H1 (cell line): Measurements from ENCODE around the gene PPP1CB. TPM values are rescaled to one million over a fixed set of nuclear protein-coding genes. Genes with fewer than 3 reads are reported as not detected.

Source experiments
- CTCF ChIA-PET: fragments of 300-600 bp; sonication (Branson Sonifier 250); formaldehyde crosslinking; loops from one replicate; lab custom pipeline; 2021; ENCODE audit not compliant: partially characterized antibody; lab: Charles Lee
- POLR2A ChIA-PET: fragments of 300-600 bp; sonication (Branson Sonifier 250); formaldehyde crosslinking; loops from one replicate; lab custom pipeline; 2021; ENCODE audit warnings: inconsistent platforms; ENCODE audit not compliant: partially characterized antibody; lab: Charles Lee
- DNase-seq, 2 experiments: peaks; one replicate each; pipeline versions ENCODE4 v3.0.0 to v3.0.0-alpha.2; 2010 to 2022; ENCODE audit warnings: low spot score in 2 of 2, low read depth in 1 of 2, mixed read lengths in 1 of 2
- FAIRE-seq: peaks from 2 replicates; lab custom pipeline; 2011; peaks lifted over from hg19 to GRCh38; lab: Jason Lieb, UNC
- H2AFZ ChIP-seq: 2 replicates; pipeline ENCODE4 v1.8.1; 2012; ENCODE audit warnings: low read length, inconsistent platforms
- H2AK5ac ChIP-seq: 2 replicates; pipeline ENCODE4 v1.6.1; 2013; ENCODE audit warnings: low read depth, low read length
- H2BK120ac ChIP-seq: replicated peaks from 2 replicates; pipeline ENCODE3; 2013; ENCODE audit warnings: low read depth, low read length, inconsistent platforms
- H2BK12ac ChIP-seq: 2 replicates; pipeline ENCODE4 v1.6.1; 2013; ENCODE audit warnings: low read depth, low read length
- H2BK15ac ChIP-seq: 2 replicates; pipeline ENCODE4 v1.6.1; 2013; ENCODE audit warnings: low read length
- H2BK20ac ChIP-seq: 2 replicates; pipeline ENCODE4 v1.6.1; 2013; ENCODE audit warnings: low read length
- H2BK5ac ChIP-seq: 2 replicates; pipeline ENCODE4 v1.6.1; 2013; ENCODE audit warnings: low read depth, low read length
- H3K14ac ChIP-seq: 2 replicates; pipeline ENCODE4 v1.6.1; 2013; ENCODE audit warnings: inconsistent platforms; ENCODE audit not compliant: insufficient read length
- H3K18ac ChIP-seq: 2 replicates; pipeline ENCODE4 v1.6.1; 2013; ENCODE audit warnings: low read length; ENCODE audit errors: extremely low read depth
- H3K23ac ChIP-seq: 2 replicates; pipeline ENCODE4 v1.6.1; 2013; ENCODE audit warnings: inconsistent platforms; ENCODE audit not compliant: insufficient read length
- H3K23me2 ChIP-seq: 2 replicates; pipeline ENCODE4 v1.6.1; 2013; ENCODE audit warnings: low read depth, low read length
- H3K27ac ChIP-seq: 2 replicates; pipeline ENCODE4 v1.6.1; 2011; ENCODE audit warnings: low read depth, low read length, inconsistent platforms
- H3K27me3 ChIP-seq, 4 experiments: replicated peaks in 1 of 4; 1 replicate in 1 of 4; 2 replicates in 3 of 4; pipeline versions ENCODE4 v1.6.1 to v1.8.1; 2011 to 2013; ENCODE audit warnings: low read length in 3 of 4, mild to moderate bottlenecking in 3 of 4, inconsistent platforms in 2 of 4, mixed read lengths in 2 of 4, moderate library complexity in 1 of 4; ENCODE audit not compliant: control insufficient read depth in 3 of 4, insufficient read depth in 3 of 4; ENCODE audit errors: extremely low read depth in 1 of 4
- H3K36me3 ChIP-seq, 4 experiments: 2 replicates each; pipeline versions ENCODE4 v1.6.1 to v1.8.1; 2011 to 2013; ENCODE audit warnings: mild to moderate bottlenecking in 4 of 4, low read length in 3 of 4, moderate library complexity in 2 of 4, control low read depth in 1 of 4, inconsistent platforms in 1 of 4; ENCODE audit not compliant: insufficient read depth in 4 of 4, control insufficient read depth in 2 of 4
- H3K4ac ChIP-seq: replicated peaks from 2 replicates; pipeline ENCODE3; 2013; ENCODE audit warnings: low read length, low read depth, mixed read lengths, inconsistent platforms; ENCODE audit not compliant: insufficient read length
- H3K4me1 ChIP-seq, 4 experiments: replicated peaks in 1 of 4; 1 replicate in 1 of 4; 2 replicates in 3 of 4; pipeline versions ENCODE4 v1.6.1 to v1.8.1; 2011 to 2013; ENCODE audit warnings: low read length in 3 of 4, inconsistent platforms in 2 of 4, mixed read lengths in 1 of 4; ENCODE audit not compliant: insufficient read depth in 4 of 4, control insufficient read depth in 3 of 4
- H3K4me2 ChIP-seq, 2 experiments: 2 replicates each; pipeline versions ENCODE4 v1.6.1 to v1.8.1; 2011 to 2013; ENCODE audit warnings: low read depth in 2 of 2, low read length in 2 of 2, control low read depth in 1 of 2, inconsistent platforms in 1 of 2, mild to moderate bottlenecking in 1 of 2; ENCODE audit not compliant: insufficient read depth in 1 of 2
- H3K4me3 ChIP-seq, 4 experiments: fragments of 200-600, 300-600 bp in 1 of 4; sonication (generic), shearing (Covaris generic), sonication (Bioruptor Twin) in 1 of 4; 2 replicates each; pipeline versions ENCODE4 v1.5.1 to v1.8.1; 2011 to 2016; ENCODE audit warnings: low read length in 4 of 4, low read depth in 3 of 4, control low read depth in 2 of 4, inconsistent platforms in 2 of 4, mild to moderate bottlenecking in 2 of 4, mixed read lengths in 1 of 4, moderate library complexity in 1 of 4; ENCODE audit not compliant: insufficient read depth in 2 of 4; ENCODE audit errors: extremely low read depth in 1 of 4
- H3K56ac ChIP-seq: replicated peaks from 2 replicates; pipeline ENCODE3; 2013; ENCODE audit warnings: low read depth, mild to moderate bottlenecking, mixed read lengths, low read length, inconsistent platforms; ENCODE audit not compliant: insufficient read length
- H3K79me1 ChIP-seq: 2 replicates; pipeline ENCODE4 v1.6.1; 2013; ENCODE audit warnings: low read depth, low read length, control low read depth
- H3K79me2 ChIP-seq, 2 experiments: 2 replicates each; pipeline versions ENCODE4 v1.6.1 to v1.8.1; 2012 to 2013; ENCODE audit warnings: low read length in 2 of 2, mild to moderate bottlenecking in 2 of 2, inconsistent platforms in 1 of 2; ENCODE audit not compliant: insufficient read depth in 2 of 2, control insufficient read depth in 1 of 2
- H3K9ac ChIP-seq, 4 experiments: replicated peaks in 1 of 4; 1 replicate in 1 of 4; 2 replicates in 3 of 4; pipeline versions ENCODE4 v1.6.1 to v1.8.1; 2011 to 2013; ENCODE audit warnings: low read depth in 3 of 4, low read length in 3 of 4, control low read depth in 2 of 4, mild to moderate bottlenecking in 2 of 4, moderate library complexity in 2 of 4, inconsistent platforms in 1 of 4; ENCODE audit errors: extremely low read depth in 1 of 4
- H3K9me3 ChIP-seq, 2 experiments: 2 replicates each; pipeline versions ENCODE4 v1.6.1 to v1.8.1; 2012 to 2013; ENCODE audit warnings: mild to moderate bottlenecking in 2 of 2, moderate library complexity in 2 of 2, control low read depth in 1 of 2, inconsistent platforms in 1 of 2, low read depth in 1 of 2, low read length in 1 of 2, mixed read lengths in 1 of 2; ENCODE audit not compliant: insufficient read depth in 2 of 2
- H4K20me1 ChIP-seq, 2 experiments: replicated peaks in 1 of 2; 2 replicates each; pipeline versions ENCODE3 to v1.8.1; 2011 to 2013; ENCODE audit warnings: inconsistent platforms in 2 of 2, low read length in 2 of 2, mild to moderate bottlenecking in 1 of 2; ENCODE audit not compliant: insufficient read depth in 2 of 2, control insufficient read depth in 1 of 2
- H4K5ac ChIP-seq: 2 replicates; pipeline ENCODE4 v1.6.1; 2013; ENCODE audit warnings: low read length, low read depth, mixed read lengths, inconsistent platforms; ENCODE audit not compliant: insufficient read length
- H4K8ac ChIP-seq: 2 replicates; pipeline ENCODE4 v1.8.0; 2013; ENCODE audit warnings: mild to moderate bottlenecking, moderate library complexity, low read length, inconsistent platforms; ENCODE audit not compliant: insufficient read depth; ENCODE audit errors: extremely low read depth
- H4K91ac ChIP-seq: replicated peaks from 2 replicates; pipeline ENCODE3; 2013; ENCODE audit warnings: low read length, mixed read lengths, inconsistent platforms; ENCODE audit not compliant: insufficient read length
- ASH2L ChIP-seq: fragments of 200-600, 300-600 bp; sonication (generic); IDR thresholded peaks from one replicate; pipeline ENCODE4 v1.7.1; 2017; ENCODE audit warnings: low read length
- BCL11A ChIP-seq, 2 experiments: IDR thresholded peaks; one replicate each; pipeline ENCODE4 v1.6.1; 2011; ENCODE audit warnings: low read depth in 2 of 2, low read length in 2 of 2, mild to moderate bottlenecking in 2 of 2
- CTBP2 ChIP-seq: IDR thresholded peaks from 2 replicates; pipeline ENCODE4 v1.7.0; 2011; ENCODE audit warnings: borderline replicate concordance, mild to moderate bottlenecking, moderate library complexity, mixed read lengths, low read length; ENCODE audit not compliant: insufficient read depth, insufficient read length
- EZH2 ChIP-seq: fragments of 200-600 bp; sonication (generic); IDR thresholded peaks from 2 replicates; pipeline ENCODE4 v1.7.1; 2012; ENCODE audit warnings: low read depth, mild to moderate bottlenecking, moderate library complexity, low read length, inconsistent platforms; ENCODE audit not compliant: severe bottlenecking
- GABPA ChIP-seq: IDR thresholded peaks from 2 replicates; pipeline ENCODE4 v1.6.1; 2011; ENCODE audit warnings: mild to moderate bottlenecking, low read length, moderate library complexity, borderline replicate concordance; ENCODE audit not compliant: insufficient read depth
- GTF2F1 ChIP-seq: IDR thresholded peaks from 2 replicates; pipeline ENCODE4 v1.6.1; 2012; ENCODE audit warnings: low read depth, low read length, improper control_type of control experiment, borderline replicate concordance
- JUND ChIP-seq: IDR thresholded peaks from 2 replicates; pipeline ENCODE4 v1.6.1; 2011; ENCODE audit warnings: mild to moderate bottlenecking, improper control_type of control experiment, low read length
- KDM5A ChIP-seq: fragments of 200-600 bp; IDR thresholded peaks from 2 replicates; pipeline ENCODE4 v1.7.1; 2012; ENCODE audit warnings: mild to moderate bottlenecking, low read length, inconsistent platforms, mixed read lengths
- NANOG ChIP-seq: IDR thresholded peaks from 2 replicates; pipeline ENCODE4 v1.6.1; 2011; ENCODE audit warnings: low read length, low read depth, mild to moderate bottlenecking, inconsistent platforms; ENCODE audit not compliant: insufficient read depth, poor library complexity, severe bottlenecking
- POU5F1 ChIP-seq: IDR thresholded peaks from 2 replicates; pipeline ENCODE4 v1.6.1; 2011; ENCODE audit warnings: low read depth, mild to moderate bottlenecking, low read length, moderate library complexity
- RXRA ChIP-seq: IDR thresholded peaks from 2 replicates; pipeline ENCODE4 v1.6.1; 2011; ENCODE audit warnings: low read depth, mild to moderate bottlenecking, low read length, moderate library complexity; ENCODE audit not compliant: insufficient read depth
- SIX5 ChIP-seq: IDR thresholded peaks from 2 replicates; pipeline ENCODE4 v1.6.1; 2011; ENCODE audit warnings: mild to moderate bottlenecking, low read depth, low read length
- TBP ChIP-seq: IDR thresholded peaks from 2 replicates; pipeline ENCODE4 v1.6.1; 2011; ENCODE audit warnings: low read depth, low read length, improper control_type of control experiment
- USF2 ChIP-seq: IDR thresholded peaks from 2 replicates; pipeline ENCODE4 v1.6.1; 2011; ENCODE audit warnings: low read length, improper control_type of control experiment
- WGBS, 2 experiments: shearing (Covaris generic) in 1 of 2; methylation state at CpG; one replicate each; pipeline versions ENCODE4 v1.1.6 to v1.1.7; 2013 to 2015; ENCODE audit warnings: low lambda C conversion rate in 2 of 2, mixed read lengths in 2 of 2, inconsistent platforms in 1 of 2, low coverage in 1 of 2, missing lambda C conversion rate in 1 of 2; ENCODE audit not compliant: insufficient replicate concordance in 2 of 2, insufficient coverage in 1 of 2, insufficient read length in 1 of 2; ENCODE audit errors: extremely low coverage in 1 of 2, missing lambda C conversion rate in 1 of 2; 5-methylcytosine and 5-hydroxymethylcytosine counted together
- polyA plus RNA-seq, 7 experiments: library from polyadenylated mRNA; depleted of rRNA in 3 of 7; stranded (reverse) in 5 of 7; unstranded in 2 of 7; fragments of >200 nt in 5 of 7; fragments of 200-250 nt in 2 of 7; gene quantifications; 1 replicate in 5 of 7; 2 replicates in 1 of 7; 4 replicates in 1 of 7; pipeline versions ENCODE4 v1.2.1 to v1.2.3, GENCODE V29; 2011 to 2013; ENCODE audit warnings: missing spikeins in 2 of 7, mixed read lengths in 2 of 7
- total RNA-seq: library from RNA; stranded (reverse); fragmentation: NEBNext Ultra II Directional; extraction: Animal tissue kit (Norgen Biotek cat#: 25700); gene quantifications from 2 replicates; pipeline ENCODE4 v1.2.1, GENCODE V29; 2021

The PPP1CB gene
- total and polyA plus RNA-seq, 2 of the 8 experiments (the other 6 are each of a cell fraction or from before 2014, with no cell fraction given) = 30.7 to 158 TPM

GRCh38 chr2:28737655-28738054, 14.0 kb upstream of the PPP1CB start:
- FAIRE-seq (no peak), DNase-seq (no peak)
- H4K8ac ChIP-seq = no peak overlapping the region
- no peaks in the 10 kb centered on the region for H3K79me1 ChIP-seq
- no peaks in the 10 kb centered on the region for H3K23me2 ChIP-seq
- no peak overlapping the region for H3K4ac ChIP-seq
- H3K23ac ChIP-seq = no peak overlapping the region
- H4K20me1 ChIP-seq = no peaks in the 10 kb centered on the region
- H3K27ac ChIP-seq = no peak overlapping the region
- no peaks in the 10 kb centered on the region for H3K79me2 ChIP-seq
- no peak overlapping the region for H2AFZ ChIP-seq
- no peak overlapping the region for H2AK5ac ChIP-seq
- no peak overlapping the region for H2BK15ac ChIP-seq
- H2BK120ac ChIP-seq = no peak overlapping the region
- H3K4me2 ChIP-seq = no peak overlapping the region
- H3K27me3 ChIP-seq = no peaks in the 10 kb centered on the region
- H3K9ac ChIP-seq = no peak overlapping the region
- H3K18ac ChIP-seq = no peak overlapping the region
- H2BK12ac ChIP-seq = no peak overlapping the region
- peaks cover 3 to 7% of the 10 kb centered on the region in 2 experiments; a peak in 3 of 4 replicates for H3K9me3 ChIP-seq
- POLR2A ChIA-PET = no interaction called here
- H2BK20ac ChIP-seq = no peak overlapping the region
- H3K4me3 ChIP-seq = no peak overlapping the region
- no peak overlapping the region for H3K14ac ChIP-seq
- H4K5ac ChIP-seq = no peak overlapping the region
- no peaks in the 10 kb centered on the region for H3K36me3 ChIP-seq
- CTCF ChIA-PET = no interaction called here
- no peak overlapping the region for H3K56ac ChIP-seq
- no peaks in the 10 kb centered on the region for H3K4me1 ChIP-seq
- no peak overlapping the region for H4K91ac ChIP-seq
- H2BK5ac ChIP-seq = no peak overlapping the region
- 94% methylated on average over 1 of the region's 1 CpG; no CpG with 5 or more reads in 1 of the 2 experiments for WGBS, 2 experiments
- TF ChIP-seq GABPA (no peak), RXRA (no peak), USF2 (no peak), EZH2 (no peak), KDM5A (no peak), ASH2L (no peak), POU5F1 (no peak), TBP (no peak), GTF2F1 (no peak), NANOG (no peak), JUND (no peak), SIX5 (no peak), CTBP2 (no peak), BCL11A (IDR thresholded peaks at IDR 0.05; ENCODE audit: low read depth in 2 of 2, low read length in 2 of 2) (no peak)
